ENCODE measurements around the gene GZMH.
"Not testable (repeated sequence)": the region's sequence is repeated elsewhere in the genome, so short reads cannot be mapped to it uniquely, and the experiment has no call there.

Gene GZMH

DNA sequence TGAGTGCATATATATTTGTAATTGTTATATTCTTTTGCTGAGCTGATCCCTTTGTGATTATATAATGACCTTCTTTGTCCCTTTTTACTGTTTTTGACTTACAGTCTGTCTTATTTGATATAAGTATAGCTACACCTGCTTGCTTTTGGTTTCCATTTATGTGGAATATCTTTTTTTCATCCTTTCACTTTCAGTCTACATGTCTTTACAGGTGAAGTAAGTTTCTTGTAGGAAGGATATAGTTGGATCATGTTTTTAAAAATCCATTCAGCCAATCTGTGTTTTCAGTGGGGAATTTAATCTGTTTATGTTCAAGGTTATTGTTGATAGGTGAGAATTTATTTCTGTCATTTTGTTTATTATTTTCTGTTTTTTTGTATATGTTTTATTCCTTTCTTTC is 12.1 kb downstream of the GZMH start:
- DNase-seq (ENCODE audit: low read depth in 2 of 2, low spot score in 1 of 2): no peak

DNA sequence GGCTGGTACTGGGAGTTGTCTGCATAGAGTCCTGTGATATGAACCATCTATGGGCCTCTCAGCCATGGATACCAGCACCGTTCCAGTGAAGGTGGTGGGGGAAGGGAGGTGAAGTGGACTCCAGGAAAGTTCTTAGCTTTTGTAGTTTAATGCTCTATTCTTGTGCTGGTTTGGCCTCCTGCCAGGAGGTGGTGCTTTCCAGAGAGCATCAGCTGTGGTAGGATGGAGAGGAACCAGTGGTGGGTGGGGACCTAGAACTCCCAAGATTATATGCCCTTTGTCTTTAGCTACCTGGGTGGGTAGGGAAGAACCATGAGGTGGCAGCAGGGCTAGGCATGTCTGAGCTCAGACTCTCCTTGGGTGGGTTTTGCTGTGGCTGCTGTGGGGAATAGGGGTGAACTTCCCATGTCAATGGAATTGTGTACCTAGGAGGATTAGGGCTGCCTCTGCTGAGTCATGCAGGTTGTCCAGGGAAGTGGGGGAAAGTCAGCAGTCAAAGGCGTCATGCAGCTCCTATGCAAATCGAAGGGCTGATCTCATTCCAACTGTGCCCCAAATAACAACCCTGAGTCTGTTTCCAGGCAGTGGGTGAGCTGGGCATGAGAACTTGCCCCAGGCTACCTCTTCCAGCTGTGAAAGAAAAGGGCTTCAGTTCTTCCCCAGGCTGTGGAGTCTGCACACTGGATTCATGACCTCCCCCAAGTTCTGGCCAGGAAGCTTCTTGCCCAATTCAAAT is 14.2 kb downstream of the GZMH start:
- DNase-seq (ENCODE audit: low read depth in 2 of 2, low spot score in 1 of 2): no peak

DNA sequence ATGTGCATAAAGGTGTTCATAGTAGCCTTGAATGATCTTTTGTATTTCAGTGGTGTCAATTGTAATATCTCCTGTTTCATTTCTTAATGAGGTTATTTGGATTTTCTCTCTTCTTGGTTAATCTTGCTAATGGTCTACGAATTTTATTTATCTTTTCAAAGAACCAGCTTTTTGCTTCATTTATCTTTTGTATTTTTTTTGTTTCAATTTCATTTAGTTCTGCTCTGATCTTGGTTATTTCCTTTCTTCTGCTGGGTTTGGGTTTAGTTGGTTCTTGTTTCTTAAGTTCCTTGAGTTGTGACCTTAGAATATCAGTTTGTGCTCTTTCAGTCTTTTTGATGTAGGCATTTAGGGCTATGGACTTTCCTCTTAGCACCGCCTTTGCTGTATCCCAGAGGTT is 18.5 kb downstream of the GZMH start:
- not testable (repeated sequence) for DNase-seq (ENCODE audit: low read depth in 2 of 2, low spot score in 1 of 2)

DNA sequence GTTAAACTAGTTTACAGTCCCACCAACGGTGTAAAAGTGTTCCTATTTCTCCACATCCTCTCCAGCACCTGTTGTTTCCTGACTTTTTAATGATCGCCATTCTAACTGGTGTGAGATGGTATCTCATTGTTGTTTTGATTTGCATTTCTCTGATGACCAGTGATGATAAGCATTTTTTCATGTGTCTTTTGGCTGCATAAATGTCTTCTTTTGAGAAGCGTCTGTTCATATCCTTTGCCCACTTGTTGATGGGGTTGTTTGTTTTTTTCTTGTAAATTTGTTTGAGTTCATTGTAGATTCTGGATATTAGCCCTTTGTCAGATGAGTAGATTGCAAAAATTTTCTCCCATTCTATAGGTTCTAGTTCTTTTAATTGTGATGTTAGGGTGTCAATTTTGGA is 25.1 kb downstream of the GZMH start:
- not testable (repeated sequence) for DNase-seq (ENCODE audit: low read depth in 2 of 2, low spot score in 1 of 2)

DNA sequence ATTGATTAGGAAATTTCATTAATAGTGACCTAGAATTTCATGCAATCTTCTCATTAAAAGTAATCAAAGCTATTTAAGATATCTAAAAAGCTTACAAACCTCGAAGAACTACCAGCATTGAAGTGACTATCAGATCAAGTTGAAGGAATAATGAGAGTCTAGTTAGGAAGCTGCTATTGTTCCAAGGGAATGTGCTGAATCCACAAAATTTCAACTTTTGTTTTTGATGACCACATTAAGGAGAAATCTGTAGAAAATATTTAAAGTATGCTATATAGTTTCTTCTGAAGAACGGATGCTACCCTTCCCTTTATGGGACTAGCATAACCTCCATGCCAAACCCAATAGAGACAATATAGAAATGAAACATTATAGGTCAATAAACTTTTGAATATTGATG is 30.9 kb downstream of the GZMH start:
- no peak for DNase-seq (ENCODE audit: low read depth in 2 of 2, low spot score in 1 of 2)

DNA sequence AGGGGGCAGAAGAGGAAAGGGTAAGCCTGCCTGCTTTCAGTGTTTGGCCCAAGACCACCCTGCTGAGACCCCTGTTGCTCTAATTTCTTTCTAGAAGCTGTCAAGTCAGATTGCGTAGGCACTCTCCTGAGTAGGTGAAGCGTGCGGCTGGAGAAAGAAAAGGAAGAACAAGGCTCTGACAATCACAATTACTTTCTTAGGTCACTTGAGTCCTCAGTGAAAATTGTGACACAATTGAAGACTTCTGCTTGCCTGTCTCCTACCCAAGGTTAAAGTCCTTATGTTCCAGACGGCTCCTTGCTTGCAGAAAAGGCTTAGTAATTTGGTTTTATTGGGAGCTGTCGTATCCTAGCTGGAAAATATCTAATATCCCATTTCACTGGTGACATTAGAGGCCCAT is 32.7 kb downstream of the GZMH start:
- DNase-seq (ENCODE audit: low read depth in 2 of 2, low spot score in 1 of 2): no peak

DNA sequence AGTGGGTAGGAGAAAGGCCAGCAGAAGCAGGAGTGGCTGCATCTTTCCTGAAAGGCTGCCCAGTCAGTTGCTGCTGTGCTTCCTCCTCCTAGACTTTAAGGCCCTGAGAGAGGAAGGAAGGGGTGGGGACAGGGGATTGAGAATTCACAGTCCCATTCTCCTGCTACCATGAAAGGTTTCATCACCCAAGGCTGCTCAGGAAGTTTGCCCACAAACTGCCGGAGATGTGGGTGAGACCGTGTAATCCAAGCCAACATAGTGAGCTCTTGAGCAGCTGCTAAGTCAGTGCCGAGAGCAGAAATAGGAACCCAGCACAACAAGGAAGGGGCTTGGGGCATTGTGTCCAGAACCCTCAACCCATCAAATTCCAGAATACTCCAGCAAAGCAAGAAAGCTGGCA is 33.3 kb downstream of the GZMH start, which contains the start of gene CTSG:
Gene CTSG, minus strand, starts transcription at position 69 of the 400 bp plus-strand sequence. Its CDS starts 27 bp downstream, at position 42.
- DNase-seq (ENCODE audit: low read depth in 2 of 2, low spot score in 1 of 2): no peak

DNA sequence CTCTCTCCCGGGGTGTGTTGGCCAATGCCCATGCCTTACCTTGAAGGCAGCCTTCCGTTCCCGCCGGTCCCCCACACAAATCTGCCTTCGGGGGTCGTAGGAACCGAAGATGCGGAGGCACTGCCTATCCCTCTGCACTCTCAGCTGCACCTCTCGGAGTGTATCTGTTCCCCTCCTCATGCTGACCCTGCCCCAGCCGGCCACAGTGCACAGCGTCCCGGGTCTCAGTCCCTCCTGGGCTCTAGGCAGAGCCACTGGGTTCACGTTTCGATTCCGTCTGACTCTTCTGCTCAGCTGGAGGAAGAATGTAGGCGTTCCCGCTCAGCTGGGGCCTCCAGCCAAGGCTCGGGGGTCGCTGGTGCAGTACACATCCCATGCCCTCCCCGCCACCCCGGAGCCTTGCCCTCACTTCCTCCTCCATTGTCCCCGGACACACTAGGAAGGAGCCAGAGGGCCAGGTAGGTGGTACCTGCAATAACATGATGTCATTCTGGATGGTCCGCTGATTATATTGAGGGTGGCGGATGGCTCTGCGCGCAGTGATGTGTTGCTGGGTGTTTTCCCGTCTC is 35.2 kb downstream of the GZMH start:
- DNase-seq (ENCODE audit: low read depth in 2 of 2, low spot score in 1 of 2): no peak

DNA sequence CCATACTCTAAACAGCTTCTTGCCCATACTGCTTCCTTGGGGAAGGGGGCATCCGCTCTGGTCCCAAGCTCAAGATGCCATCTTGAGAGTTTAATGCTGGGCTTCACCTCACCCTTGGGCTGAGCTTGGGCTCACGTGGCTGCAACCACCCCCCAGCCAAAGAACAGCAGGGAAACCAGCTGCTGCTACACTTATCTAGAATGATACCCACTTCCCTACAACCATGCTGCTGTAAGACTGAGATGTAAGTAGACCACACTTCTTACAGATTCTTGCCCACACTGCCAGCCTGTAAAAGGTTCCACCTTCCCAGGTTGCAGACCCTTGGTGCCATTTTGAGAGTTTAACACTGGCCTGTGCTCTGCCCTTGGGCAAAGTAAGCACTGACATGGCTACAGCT is 43.2 kb downstream of the GZMH start:
- no peak for DNase-seq (ENCODE audit: low read depth in 2 of 2, low spot score in 1 of 2)

DNA sequence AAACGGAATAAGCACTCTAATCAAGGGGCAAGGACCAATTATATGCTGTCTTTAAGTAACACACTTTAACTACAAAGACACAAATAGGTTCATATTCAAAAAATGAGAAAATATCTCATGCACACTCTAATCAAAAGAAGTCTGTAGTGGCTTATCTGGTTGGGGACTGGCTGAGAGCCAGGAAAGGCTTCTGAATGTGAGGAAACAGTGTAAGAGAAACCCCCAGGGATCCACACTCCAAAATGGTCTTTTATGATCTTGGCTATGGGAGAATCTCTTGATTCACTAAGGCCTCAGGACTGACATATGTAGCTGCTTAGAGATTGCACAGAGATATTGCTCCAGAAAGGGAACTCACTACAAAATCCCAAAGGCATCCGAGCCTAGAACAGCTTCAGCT is 43.7 kb downstream of the GZMH start:
- no peak for DNase-seq (ENCODE audit: low read depth in 2 of 2, low spot score in 1 of 2)

DNA sequence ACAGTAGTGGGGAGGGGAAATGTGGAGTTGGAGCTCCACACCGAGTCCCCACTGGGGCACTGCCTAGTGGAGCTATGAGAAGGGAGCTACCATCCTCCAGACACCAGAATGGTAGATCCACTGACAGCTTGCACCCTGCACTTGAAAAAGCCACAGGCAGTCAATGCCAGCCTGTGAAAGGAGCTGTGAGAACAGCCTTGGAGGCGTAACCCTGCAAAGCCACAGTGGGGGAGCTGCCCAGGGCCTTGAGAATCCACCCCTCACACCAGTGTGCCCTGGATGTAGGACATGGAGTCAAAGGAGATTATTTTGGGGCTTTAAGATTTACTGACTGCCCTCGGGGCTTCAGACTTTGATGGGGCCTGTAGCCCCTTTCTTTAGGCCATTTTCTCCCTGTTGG is 46.0 kb downstream of the GZMH start:
- DNase-seq (ENCODE audit: low read depth in 2 of 2, low spot score in 1 of 2): no peak

DNA sequence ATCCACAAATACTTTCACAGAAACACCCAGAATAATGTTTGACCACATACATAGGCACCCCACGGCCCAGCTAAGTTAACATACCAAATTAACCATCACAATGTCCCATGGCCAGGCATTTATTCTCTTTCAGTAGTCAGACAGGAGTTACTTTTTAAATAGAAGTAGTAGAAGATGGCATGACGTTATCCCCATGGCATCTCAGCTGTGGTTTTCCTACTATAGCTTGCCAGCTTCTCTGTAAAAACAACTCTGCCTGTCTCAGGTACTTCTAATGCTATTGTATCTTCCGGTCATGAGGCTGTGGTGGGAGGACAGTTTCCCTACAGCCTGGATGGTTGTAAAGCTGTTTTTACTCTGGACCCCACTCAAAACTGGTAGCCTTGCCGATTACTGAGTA is 52.7 kb downstream of the GZMH start:
- no peak for DNase-seq (ENCODE audit: low read depth in 2 of 2, low spot score in 1 of 2)
